Subcutaneous adipose tissue (tissue), 4 donors: ENCODE measurements around the gene MB. TPM values are rescaled to one million over a fixed set of nuclear protein-coding genes. Genes with fewer than 3 reads are reported as not detected.

Source experiments
- CTCF ChIP-seq: fragments of 450-650 bp; IDR thresholded peaks from one replicate; pipeline ENCODE4 v1.5.1; 2016; ENCODE audit warnings: low read depth, mild to moderate bottlenecking, control low read depth, antibody characterized with exemption, moderate library complexity
- total RNA-seq, 4 donors: library from RNA; depleted of rRNA; stranded (reverse); fragments of >200 nt; gene quantifications; one replicate each; pipeline ENCODE4 v1.1.0, GENCODE V29; 2016

The MB gene
- total RNA-seq, 4 donors from 2014 or later, result not detected

- no peak for TF ChIP-seq CTCF
These were observed 10.2 kb downstream of the MB start for GRCh38 chr22:35606916-35607315.

GRCh38 chr22:35605851-35606481, 11.2 kb downstream of the MB start:
- no peak for TF ChIP-seq CTCF

- no peak for TF ChIP-seq CTCF
These were observed 11.8 kb downstream of the MB start for GRCh38 chr22:35605369-35605680.

GRCh38 chr22:35604621-35605368, 12.3 kb downstream of the MB start:
- TF ChIP-seq CTCF, result no peak

GRCh38 chr22:35601743-35602615, 15.2 kb downstream of the MB start:
- no peak for TF ChIP-seq CTCF

- TF ChIP-seq CTCF, result no peak
These were observed 16.0 kb downstream of the MB start for GRCh38 chr22:35601013-35601580.

GRCh38 chr22:35600476-35600875, 16.7 kb downstream of the MB start:
- TF ChIP-seq CTCF, result no peak
